IPS-20b (cell line): ENCODE measurements around the gene NPC2.
A peak's percentile ranks its signal among the peaks of the same experiment; 100 is the strongest.

Experiments
- H3K27ac ChIP-seq: one replicate; pipeline ENCODE4 v1.5.1; 2013; ENCODE audit warnings: low read length
- H3K27me3 ChIP-seq: 2 replicates; pipeline ENCODE4 v1.6.1; 2013; ENCODE audit warnings: mild to moderate bottlenecking, low read length, inconsistent platforms; ENCODE audit not compliant: insufficient read depth
- H3K36me3 ChIP-seq: 2 replicates; pipeline ENCODE4 v1.6.1; 2013; ENCODE audit warnings: low read depth, mild to moderate bottlenecking, inconsistent platforms, low read length, moderate library complexity; ENCODE audit not compliant: insufficient read depth
- H3K4me1 ChIP-seq: 2 replicates; pipeline ENCODE4 v1.6.1; 2013; ENCODE audit warnings: mild to moderate bottlenecking, control low read depth, inconsistent platforms, low read length, moderate library complexity; ENCODE audit not compliant: insufficient read depth
- H3K4me3 ChIP-seq: 2 replicates; pipeline ENCODE4 v1.5.1; 2013; ENCODE audit warnings: mild to moderate bottlenecking, low read length, inconsistent platforms
- H3K9ac ChIP-seq: 2 replicates; pipeline ENCODE4 v1.6.1; 2013; ENCODE audit warnings: low read depth, mild to moderate bottlenecking, inconsistent platforms, low read length, moderate library complexity
- H3K9me3 ChIP-seq: 2 replicates; pipeline ENCODE4 v1.6.1; 2013; ENCODE audit warnings: mild to moderate bottlenecking, low read depth, low read length, inconsistent platforms; ENCODE audit not compliant: insufficient read depth

The NPC2 gene

GRCh38 chr14:74517731-74518130 lies 24.6 kb upstream of the NPC2 start:
- Histone ChIP-seq H3K27ac (no peak overlapping the region), H3K36me3 (no peaks in the 10 kb centered on the region), H3K4me1 (peaks cover 18% of the 10 kb centered on the region; the same call in 1 of the 2 replicates), H3K9me3 (no peaks in the 10 kb centered on the region), H3K9ac (no peak overlapping the region), H3K27me3 (no peaks in the 10 kb centered on the region), H3K4me3 (no peak overlapping the region)

DNA sequence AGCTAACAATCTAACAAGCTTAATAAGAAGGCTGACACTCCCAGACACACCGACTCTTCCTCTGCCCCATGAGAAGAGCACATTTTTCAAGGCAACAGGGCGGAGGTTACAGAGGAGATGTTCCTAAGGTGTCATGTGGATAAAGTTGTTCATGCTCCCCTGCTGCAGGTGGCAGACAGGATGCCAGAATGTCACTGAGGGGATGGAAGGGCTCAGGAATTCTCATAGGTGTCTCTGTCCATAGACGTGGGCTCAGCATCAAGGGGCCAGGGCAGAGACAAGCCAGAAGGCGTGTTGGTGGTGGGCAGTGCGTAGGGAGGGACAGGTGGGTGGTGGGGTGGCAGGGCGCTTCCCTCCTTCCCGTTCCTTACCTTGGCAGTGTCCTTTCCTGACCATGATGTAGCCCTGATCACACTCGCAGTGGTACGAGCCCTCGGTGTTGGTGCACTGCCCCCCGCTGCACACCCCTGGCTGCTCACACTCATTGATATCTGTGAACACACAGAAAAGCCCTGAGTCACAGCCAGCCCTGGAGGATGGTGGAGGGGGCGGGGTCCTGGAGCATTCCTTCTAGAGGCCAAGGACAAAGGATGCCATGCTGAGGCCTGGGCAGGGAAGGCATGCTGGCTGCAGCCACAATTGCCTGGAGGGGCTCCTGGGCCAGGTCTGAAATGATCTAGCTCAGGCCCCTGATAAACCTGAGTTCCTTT lies 23.5 kb upstream of the NPC2 start:
- Histone ChIP-seq H3K27ac (no peak overlapping the region), H3K4me3 (no peak overlapping the region), H3K9ac (peak overlapping the region; percentile 37; the same call in 1 of the 2 replicates), H3K27me3 (no peaks in the 10 kb centered on the region), H3K36me3 (no peaks in the 10 kb centered on the region), H3K4me1 (peaks cover 18% of the 10 kb centered on the region; the same call in 1 of the 2 replicates), H3K9me3 (no peaks in the 10 kb centered on the region)

DNA sequence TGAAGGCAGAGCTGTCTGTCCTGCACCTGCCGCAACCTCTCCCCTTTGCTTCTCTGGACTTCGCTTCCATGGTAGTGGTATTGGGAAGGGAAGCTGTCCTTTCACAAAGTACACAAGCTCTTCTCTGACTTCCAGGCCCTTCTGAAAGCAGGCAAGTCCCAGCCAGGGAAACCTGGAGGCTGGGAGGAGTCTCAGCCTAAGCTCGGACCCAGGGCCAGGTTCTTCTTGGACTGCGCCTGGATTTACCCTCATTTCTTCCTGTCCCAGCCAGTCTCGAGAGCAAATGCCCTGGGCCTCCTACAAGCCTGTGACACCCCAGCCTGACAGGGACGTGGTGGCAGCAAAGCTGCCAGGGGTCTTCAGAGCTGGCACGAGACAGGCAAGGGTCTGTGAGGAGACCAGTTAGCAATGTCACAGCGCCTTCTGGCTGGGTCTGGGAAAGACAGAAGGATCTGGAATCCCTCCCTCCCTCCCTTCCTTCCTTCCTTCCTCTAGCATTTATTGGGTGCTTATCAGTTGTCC lies 22.8 kb upstream of the NPC2 start:
- no peaks in the 10 kb centered on the region for H3K27me3 ChIP-seq
- H3K9me3 ChIP-seq, result no peaks in the 10 kb centered on the region
- peaks cover 19% of the 10 kb centered on the region; the same call in 1 of the 2 replicates for H3K4me1 ChIP-seq
- H3K4me3 ChIP-seq, result no peak overlapping the region
- H3K27ac ChIP-seq, result no peak overlapping the region
- no peak overlapping the region for H3K9ac ChIP-seq
- no peaks in the 10 kb centered on the region for H3K36me3 ChIP-seq

DNA sequence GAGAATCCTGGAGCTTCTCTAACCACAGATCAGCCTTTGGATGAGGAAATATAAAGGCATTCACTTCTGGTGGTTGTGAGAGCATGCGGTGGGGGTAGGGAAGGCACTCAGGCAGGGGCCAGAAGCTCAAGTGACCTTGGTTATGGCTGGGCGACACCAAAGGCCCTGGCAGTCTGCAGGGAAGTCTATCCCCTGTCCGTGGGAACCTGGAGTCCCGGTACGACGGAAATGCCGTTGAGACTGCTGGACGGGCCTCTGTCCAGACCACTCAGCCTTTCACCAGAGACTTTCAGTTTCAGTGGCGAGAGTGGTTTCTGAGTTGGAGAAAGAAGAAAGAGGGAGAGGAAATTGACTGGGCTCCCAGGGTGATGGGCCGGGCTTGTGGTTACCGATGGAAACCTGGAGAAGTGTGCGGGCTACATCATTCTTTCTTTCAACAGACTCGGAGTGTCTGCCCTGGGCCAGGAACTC lies 21.4 kb upstream of the NPC2 start:
- Histone ChIP-seq H3K27me3 (no peaks in the 10 kb centered on the region), H3K36me3 (no peaks in the 10 kb centered on the region), H3K9ac (no peak overlapping the region), H3K4me1 (peaks cover 24% of the 10 kb centered on the region; the same call in 1 of the 2 replicates), H3K9me3 (no peaks in the 10 kb centered on the region), H3K27ac (no peak overlapping the region), H3K4me3 (no peak overlapping the region)

- H3K27ac ChIP-seq, result no peak overlapping the region
- H3K9me3 ChIP-seq, result no peaks in the 10 kb centered on the region
- H3K36me3 ChIP-seq, result no peaks in the 10 kb centered on the region
- no peak overlapping the region for H3K4me3 ChIP-seq
- H3K27me3 ChIP-seq, result no peaks in the 10 kb centered on the region
- no peak overlapping the region for H3K9ac ChIP-seq
- peaks cover 24% of the 10 kb centered on the region; the same call in 1 of the 2 replicates for H3K4me1 ChIP-seq
Measured at GRCh38 chr14:74511966-74512830, 19.1 kb upstream of the NPC2 start.

DNA sequence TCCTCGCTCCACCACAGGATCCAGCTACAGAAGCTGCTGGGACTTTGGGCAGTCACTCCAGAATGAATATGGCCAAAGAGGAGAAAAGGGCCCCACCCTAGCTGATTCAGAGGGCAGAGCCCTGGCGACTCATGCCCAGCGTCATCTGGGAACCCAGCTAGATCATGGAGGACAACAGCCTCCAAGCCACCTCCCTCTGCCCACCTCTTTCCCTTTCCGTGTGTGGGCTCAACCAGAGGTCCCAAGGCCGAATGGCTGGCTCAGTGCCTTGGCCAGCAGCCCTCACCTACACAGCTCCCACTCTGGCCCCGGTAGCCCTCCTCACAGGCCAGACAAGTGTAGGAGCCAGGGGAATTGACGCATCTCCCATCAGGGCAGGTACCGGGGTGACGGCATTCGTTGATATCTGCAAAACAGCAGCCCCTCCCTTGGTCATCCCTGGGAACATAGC lies 17.9 kb upstream of the NPC2 start:
- H3K4me3 ChIP-seq, result no peak overlapping the region
- H3K9ac ChIP-seq, result no peak overlapping the region

DNA sequence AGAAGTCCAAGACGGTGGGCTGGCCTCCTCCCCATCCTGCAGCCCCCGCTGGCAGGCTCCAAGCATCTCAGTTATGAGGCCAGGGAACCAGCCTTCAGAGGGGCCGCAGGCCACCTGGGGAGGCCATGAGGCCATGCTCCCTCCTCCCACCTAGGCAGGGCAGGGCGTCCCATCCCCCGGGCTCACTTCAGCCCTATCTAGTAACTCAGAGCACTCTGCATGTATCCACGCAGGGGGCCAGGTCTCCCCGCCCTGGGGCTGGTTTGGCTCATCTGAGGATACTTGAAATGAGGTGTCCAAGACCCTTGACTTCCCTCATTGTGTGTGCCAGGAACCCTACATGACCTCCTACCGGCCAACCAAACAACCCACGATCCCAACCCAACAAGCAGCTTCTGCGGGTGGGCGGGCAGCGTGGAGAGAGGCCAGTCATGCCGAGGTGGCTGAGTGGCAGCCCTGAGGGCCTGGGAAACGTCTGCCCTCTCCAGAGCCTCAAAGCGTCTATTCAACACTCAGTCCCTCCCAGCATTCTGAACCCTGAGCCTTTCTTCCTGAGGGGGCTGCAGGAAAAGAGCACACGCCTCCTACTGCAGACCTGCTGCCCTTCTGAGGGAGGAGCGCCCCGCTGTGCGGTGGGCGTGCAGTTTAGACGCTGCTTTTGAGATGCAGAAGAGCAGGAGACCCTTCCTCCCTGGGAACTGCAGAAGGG lies 17.3 kb upstream of the NPC2 start:
- H3K9me3 ChIP-seq, result no peaks in the 10 kb centered on the region
- H3K4me3 ChIP-seq, result no peak overlapping the region
- H3K9ac ChIP-seq, result no peak overlapping the region
- peaks cover 15% of the 10 kb centered on the region; the same call in 1 of the 2 replicates for H3K4me1 ChIP-seq
- H3K27me3 ChIP-seq, result no peaks in the 10 kb centered on the region
- no peak overlapping the region for H3K27ac ChIP-seq
- H3K36me3 ChIP-seq, result no peaks in the 10 kb centered on the region

More for the DNA sequence above, 17.9 kb upstream of the NPC2 start:
- no peaks in the 10 kb centered on the region for H3K36me3 ChIP-seq
- H3K27me3 ChIP-seq, result no peaks in the 10 kb centered on the region
- no peaks in the 10 kb centered on the region for H3K9me3 ChIP-seq
- peaks cover 15% of the 10 kb centered on the region; the same call in 1 of the 2 replicates for H3K4me1 ChIP-seq
- H3K27ac ChIP-seq, result no peak overlapping the region

- Histone ChIP-seq H3K4me3 (no peak overlapping the region), H3K9me3 (no peaks in the 10 kb centered on the region), H3K36me3 (no peaks in the 10 kb centered on the region), H3K4me1 (peaks cover 13% of the 10 kb centered on the region; the same call in 1 of the 2 replicates), H3K27me3 (no peaks in the 10 kb centered on the region), H3K27ac (no peak overlapping the region), H3K9ac (no peak overlapping the region)
Measured at GRCh38 chr14:74509587-74510222, 16.6 kb upstream of the NPC2 start.

DNA sequence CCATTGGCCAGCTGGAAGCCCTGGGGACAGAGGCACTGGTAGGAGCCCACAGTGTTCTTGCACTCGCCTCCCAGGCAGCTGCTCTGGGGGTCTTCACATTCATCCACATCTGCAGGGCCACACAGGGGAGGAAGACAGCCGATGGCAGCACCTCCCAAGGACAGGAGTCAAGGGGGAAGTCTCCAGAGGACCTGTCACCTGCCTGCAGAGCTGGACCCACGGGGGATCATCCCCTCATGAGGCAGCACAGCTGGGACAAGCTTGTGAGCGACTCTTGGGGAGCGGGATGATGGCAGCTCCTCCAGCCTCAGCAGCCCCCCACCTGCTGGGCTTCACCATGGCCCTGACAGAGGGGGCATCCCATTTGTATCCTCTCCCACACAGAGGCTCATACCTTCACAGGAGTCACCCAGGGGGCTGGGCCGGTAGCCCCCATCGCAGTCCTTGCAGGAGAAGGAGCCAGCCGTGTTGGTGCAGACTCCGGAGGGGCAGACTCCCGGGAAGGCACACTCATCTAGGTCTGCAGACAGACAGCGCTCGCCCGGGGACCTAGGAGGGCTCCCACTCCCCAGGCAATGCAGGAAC lies 15.8 kb upstream of the NPC2 start:
- Histone ChIP-seq H3K36me3 (no peaks in the 10 kb centered on the region), H3K4me3 (no peak overlapping the region), H3K27me3 (no peaks in the 10 kb centered on the region), H3K4me1 (peaks cover 6% of the 10 kb centered on the region; the same call in 1 of the 2 replicates), H3K9me3 (no peaks in the 10 kb centered on the region), H3K27ac (no peak overlapping the region), H3K9ac (no peak overlapping the region)

DNA sequence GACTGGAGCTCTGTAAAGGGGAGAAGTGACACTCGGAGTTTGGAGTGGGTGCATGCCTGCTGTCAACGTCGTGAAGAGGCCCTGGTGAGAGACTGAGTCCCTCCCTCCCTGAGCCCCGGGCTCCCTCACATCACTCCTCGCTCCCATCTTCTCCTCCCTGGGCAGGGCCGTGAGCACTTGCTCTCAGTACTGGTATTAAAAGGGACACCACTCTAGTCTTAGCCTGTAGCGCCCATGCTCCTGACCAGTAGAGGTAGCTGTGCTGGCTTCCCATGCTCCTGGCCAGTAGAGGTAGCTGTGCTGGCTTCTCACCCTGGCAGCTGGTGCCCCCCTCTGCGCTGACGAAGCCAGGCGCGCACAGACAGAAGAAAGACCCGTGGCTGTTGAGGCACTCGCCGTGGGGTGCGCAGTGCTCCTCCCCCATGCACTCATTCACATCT lies 15.2 kb upstream of the NPC2 start:
- Histone ChIP-seq H3K9me3 (no peaks in the 10 kb centered on the region), H3K27ac (no peak overlapping the region), H3K4me3 (no peak overlapping the region), H3K27me3 (no peaks in the 10 kb centered on the region), H3K36me3 (no peaks in the 10 kb centered on the region), H3K9ac (no peak overlapping the region), H3K4me1 (peaks cover 6% of the 10 kb centered on the region; the same call in 1 of the 2 replicates)
